Uterus (tissue), 4 donors: ENCODE measurements around the gene RPL22L1. TPM values are rescaled to one million over a fixed set of nuclear protein-coding genes. Genes with fewer than 3 reads are reported as not detected.
A peak's percentile ranks its signal among the peaks of the same experiment; 100 is the strongest.
"Not testable (repeated sequence)": the region's sequence is repeated elsewhere in the genome, so short reads cannot be mapped to it uniquely, and the experiment has no call there.

Experiments
- DNase-seq, 2 donors: peaks; one replicate each; pipeline ENCODE4 v3.0.0-alpha.2; 2019 to 2020
- H3K27ac ChIP-seq, 2 donors: fragments of 200-600 bp; sonication (generic); 1 replicate in 1 of 2; 2 replicates in 1 of 2; pipeline ENCODE4 v1.5.1; 2016 to 2018
- H3K27me3 ChIP-seq, 2 donors: fragments of 200-600 bp; sonication (generic); one replicate each; pipeline ENCODE4 v1.5.1; 2018 to 2019; ENCODE audit warnings: control low read depth in 1 of 2
- H3K36me3 ChIP-seq, 2 donors: fragments of 200-600 bp; sonication (generic); one replicate each; pipeline ENCODE4 v1.5.1; 2019; ENCODE audit warnings: control low read depth in 1 of 2
- H3K4me1 ChIP-seq, 2 donors: fragments of 200-600 bp; sonication (generic); one replicate each; pipeline ENCODE4 v1.5.1; 2018 to 2019; ENCODE audit warnings: control low read depth in 1 of 2
- H3K4me3 ChIP-seq, 2 donors: fragments of 200-600 bp; sonication (generic); 1 replicate in 1 of 2; 2 replicates in 1 of 2; pipeline ENCODE4 v1.5.1; 2018 to 2019; ENCODE audit warnings: mild to moderate bottlenecking in 1 of 2
- H3K9me3 ChIP-seq, 2 donors: fragments of 200-600 bp; sonication (generic); one replicate each; pipeline ENCODE4 v1.5.1; 2019; ENCODE audit warnings: control low read depth in 1 of 2
- POLR2A ChIP-seq, 2 donors: fragments of 450-650 bp; IDR thresholded peaks; one replicate each; pipeline ENCODE4 v1.6.1; 2016; ENCODE audit warnings: antibody characterized with exemption in 2 of 2, mild to moderate bottlenecking in 1 of 2, moderate library complexity in 1 of 2
- intact Hi-C: fragments of 100-400 bp; cut with DNase I; formaldehyde crosslinking; loops from one replicate; pipeline ENCODE4 v1.15.1; 2023; ENCODE audit warnings: low total_unique reads
- total RNA-seq, 4 donors: library from RNA; depleted of rRNA in 3 of 4; stranded (reverse); fragments of >200 nt in 3 of 4; gene quantifications; one replicate each; pipeline versions ENCODE4 v1.1.0 to v1.2.4, GENCODE V29; 2014 to 2023
- TF ChIP-seq, protein P1 (sequence below), 4 experiments: fragments of 200-600 bp in 2 of 4; fragments of 450-650 bp in 2 of 4; sonication (generic) in 2 of 4; IDR thresholded peaks; one replicate each; pipeline ENCODE4 v1.5.1; 2016 to 2019; ENCODE audit warnings: antibody characterized with exemption in 4 of 4, mild to moderate bottlenecking in 2 of 4, moderate library complexity in 1 of 4
- donor health status: DM: yes; HTN: yes; CAD: no.

RPL22L1 gene
- total RNA-seq, 4 donors from 2014 or later, result 46.5 to 305 (median 175) TPM

DNA sequence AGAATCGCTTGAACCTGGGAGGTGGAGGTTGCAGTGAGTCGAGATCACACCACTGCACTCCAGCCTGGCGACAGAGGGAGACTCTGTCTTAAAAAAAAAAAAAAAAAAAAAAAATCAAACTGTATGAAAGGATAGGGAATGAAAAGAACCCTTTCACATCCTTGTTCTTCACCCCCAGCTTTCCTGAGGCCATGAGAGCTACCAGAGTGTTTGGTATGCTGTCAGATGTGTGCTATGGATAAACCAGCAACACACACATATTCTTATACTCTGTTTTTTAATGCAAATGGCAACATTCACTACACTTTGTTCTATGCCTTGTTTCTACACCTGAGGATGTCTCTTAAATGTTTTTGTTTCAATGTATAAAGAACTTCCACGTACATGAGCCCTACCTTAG is 33.5 kb downstream of the RPL22L1 start:
- no peaks in the 10 kb centered on the region for H3K9me3 ChIP-seq
- H3K4me1 ChIP-seq, result no peaks in the 10 kb centered on the region
- no peak for DNase-seq
- intact Hi-C loops, result no loop called here
- no peak overlapping the region for H3K27ac ChIP-seq
- no peaks in the 10 kb centered on the region for H3K36me3 ChIP-seq
- no peaks in the 10 kb centered on the region for H3K27me3 ChIP-seq
- TF ChIP-seq, protein P1, sequence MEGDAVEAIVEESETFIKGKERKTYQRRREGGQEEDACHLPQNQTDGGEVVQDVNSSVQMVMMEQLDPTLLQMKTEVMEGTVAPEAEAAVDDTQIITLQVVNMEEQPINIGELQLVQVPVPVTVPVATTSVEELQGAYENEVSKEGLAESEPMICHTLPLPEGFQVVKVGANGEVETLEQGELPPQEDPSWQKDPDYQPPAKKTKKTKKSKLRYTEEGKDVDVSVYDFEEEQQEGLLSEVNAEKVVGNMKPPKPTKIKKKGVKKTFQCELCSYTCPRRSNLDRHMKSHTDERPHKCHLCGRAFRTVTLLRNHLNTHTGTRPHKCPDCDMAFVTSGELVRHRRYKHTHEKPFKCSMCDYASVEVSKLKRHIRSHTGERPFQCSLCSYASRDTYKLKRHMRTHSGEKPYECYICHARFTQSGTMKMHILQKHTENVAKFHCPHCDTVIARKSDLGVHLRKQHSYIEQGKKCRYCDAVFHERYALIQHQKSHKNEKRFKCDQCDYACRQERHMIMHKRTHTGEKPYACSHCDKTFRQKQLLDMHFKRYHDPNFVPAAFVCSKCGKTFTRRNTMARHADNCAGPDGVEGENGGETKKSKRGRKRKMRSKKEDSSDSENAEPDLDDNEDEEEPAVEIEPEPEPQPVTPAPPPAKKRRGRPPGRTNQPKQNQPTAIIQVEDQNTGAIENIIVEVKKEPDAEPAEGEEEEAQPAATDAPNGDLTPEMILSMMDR (IDR thresholded peaks at IDR 0.05), result no peak
- no peak for TF ChIP-seq POLR2A (IDR thresholded peaks at IDR 0.05)
- no peak overlapping the region for H3K4me3 ChIP-seq

DNA sequence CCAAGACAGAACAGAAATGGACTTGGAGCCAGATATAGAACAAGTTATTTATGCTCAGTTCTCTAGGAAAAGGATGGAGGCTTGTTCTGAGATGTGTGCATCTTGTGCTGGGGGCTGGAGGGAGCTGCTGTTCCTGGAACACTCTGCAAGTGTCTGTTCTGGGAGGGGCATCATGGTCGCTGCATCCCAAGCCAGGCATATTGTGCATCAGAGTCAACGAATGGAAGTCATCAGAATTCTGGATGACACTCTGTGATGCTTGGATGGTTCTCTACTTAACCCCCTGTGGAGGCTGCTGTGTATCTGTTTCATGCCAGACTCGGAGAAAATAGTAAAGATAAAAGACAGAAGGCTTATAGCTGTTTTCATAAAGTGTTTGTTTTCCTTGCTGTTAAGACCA is 34.7 kb downstream of the RPL22L1 start:
- peak in 1 of 2 donors; percentile 33 for DNase-seq
- no peaks in the 10 kb centered on the region for H3K27me3 ChIP-seq
- H3K36me3 ChIP-seq, result no peaks in the 10 kb centered on the region
- H3K4me3 ChIP-seq, result no peak overlapping the region
- intact Hi-C loops, result no loop called here
- no peak for TF ChIP-seq POLR2A (IDR thresholded peaks at IDR 0.05)
- TF ChIP-seq, protein P1 (IDR thresholded peaks at IDR 0.05), result no peak
- H3K27ac ChIP-seq, result peak overlapping the region in 1 of 2 donors; percentile 23
- H3K9me3 ChIP-seq, result no peaks in the 10 kb centered on the region
- no peaks in the 10 kb centered on the region for H3K4me1 ChIP-seq

DNA sequence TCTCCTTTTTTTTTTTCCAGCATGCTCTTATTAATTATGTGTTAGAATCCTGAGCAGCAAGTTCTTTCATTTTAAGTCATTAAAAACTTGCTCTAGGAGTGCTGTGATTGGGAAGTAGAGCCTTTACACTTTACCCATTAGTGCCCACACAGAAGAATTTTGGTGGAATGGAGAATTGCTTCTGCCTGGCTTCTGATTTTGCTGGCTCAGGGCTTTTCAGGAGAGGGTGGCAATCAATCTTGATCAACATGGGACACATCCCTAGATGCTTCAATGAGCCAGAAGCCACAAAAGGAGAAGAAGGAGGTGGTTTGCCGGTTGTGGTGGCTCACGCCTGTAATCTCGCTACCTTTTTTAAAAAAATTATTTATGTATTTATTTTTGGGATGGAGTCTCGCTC is 39.4 kb downstream of the RPL22L1 start:
- Histone ChIP-seq H3K36me3 (no peaks in the 10 kb centered on the region), H3K9me3 (no peaks in the 10 kb centered on the region), H3K4me3 (no peak overlapping the region), H3K27me3 (no peaks in the 10 kb centered on the region), H3K27ac (no peak overlapping the region), H3K4me1 (no peaks in the 10 kb centered on the region)
- TF ChIP-seq, protein P1 (IDR thresholded peaks at IDR 0.05), result no peak
- no peak for TF ChIP-seq POLR2A (IDR thresholded peaks at IDR 0.05)
- no peak for DNase-seq
- intact Hi-C loops, result no loop called here

DNA sequence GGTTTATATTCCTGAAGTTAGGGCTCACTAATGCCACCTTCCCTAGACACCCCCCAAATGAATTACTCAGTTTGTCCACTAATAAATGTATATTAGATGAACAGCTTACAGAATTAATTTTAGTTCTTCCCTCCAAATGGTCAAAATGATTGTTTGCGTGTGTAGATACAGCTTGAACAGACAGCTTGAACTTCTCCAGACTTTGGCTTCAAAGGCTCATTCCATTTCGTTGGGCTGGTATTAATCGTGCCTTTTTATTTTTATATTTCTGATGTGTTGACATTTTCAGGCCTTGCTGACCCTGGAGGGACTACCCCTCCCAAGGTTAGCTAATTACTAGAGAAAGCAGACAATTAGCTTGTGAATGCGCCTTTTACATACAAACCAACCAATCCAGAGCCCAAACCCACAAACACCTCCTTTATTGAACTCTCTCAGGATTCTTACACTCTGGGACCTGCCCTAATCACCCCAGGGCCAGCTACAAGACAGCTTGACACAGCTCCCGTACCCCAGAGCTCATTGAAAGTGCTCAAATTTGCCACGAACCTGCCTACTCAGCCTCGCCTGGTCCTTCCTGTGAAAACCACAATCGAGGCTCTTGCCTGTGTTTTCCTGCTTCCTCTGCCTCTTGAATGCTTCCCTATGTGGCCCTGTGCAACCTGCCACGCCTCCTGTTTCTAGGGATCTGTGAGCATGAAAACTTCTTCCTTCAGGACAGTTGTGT is 40.3 kb downstream of the RPL22L1 start:
- TF ChIP-seq POLR2A (IDR thresholded peaks at IDR 0.05), result no peak
- TF ChIP-seq, protein P1 (IDR thresholded peaks at IDR 0.05), result no peak
- no peaks in the 10 kb centered on the region for H3K27me3 ChIP-seq
- intact Hi-C loops, result no loop called here
- DNase-seq, result no peak
- H3K4me1 ChIP-seq, result no peaks in the 10 kb centered on the region
- H3K27ac ChIP-seq, result no peak overlapping the region
- no peak overlapping the region for H3K4me3 ChIP-seq
- no peaks in the 10 kb centered on the region for H3K36me3 ChIP-seq
- H3K9me3 ChIP-seq, result no peaks in the 10 kb centered on the region

GRCh38 chr3:170826047-170826446 is 43.9 kb downstream of the RPL22L1 start:
- Histone ChIP-seq H3K4me1 (no peaks in the 10 kb centered on the region), H3K4me3 (no peak overlapping the region), H3K27ac (no peak overlapping the region), H3K27me3 (no peaks in the 10 kb centered on the region), H3K36me3 (no peaks in the 10 kb centered on the region), H3K9me3 (no peaks in the 10 kb centered on the region)
- TF ChIP-seq, protein P1 (IDR thresholded peaks at IDR 0.05), result no peak
- TF ChIP-seq POLR2A (IDR thresholded peaks at IDR 0.05), result no peak
- intact Hi-C loops, result no loop called here
- no peak for DNase-seq

- H3K27ac ChIP-seq, DNase-seq, H3K4me3 ChIP-seq, H3K36me3 ChIP-seq, H3K27me3 ChIP-seq, intact Hi-C loops, H3K9me3 ChIP-seq, H3K4me1 ChIP-seq: not testable (repeated sequence)
Measured at GRCh38 chr3:170823562-170823961, 46.4 kb downstream of the RPL22L1 start.

DNA sequence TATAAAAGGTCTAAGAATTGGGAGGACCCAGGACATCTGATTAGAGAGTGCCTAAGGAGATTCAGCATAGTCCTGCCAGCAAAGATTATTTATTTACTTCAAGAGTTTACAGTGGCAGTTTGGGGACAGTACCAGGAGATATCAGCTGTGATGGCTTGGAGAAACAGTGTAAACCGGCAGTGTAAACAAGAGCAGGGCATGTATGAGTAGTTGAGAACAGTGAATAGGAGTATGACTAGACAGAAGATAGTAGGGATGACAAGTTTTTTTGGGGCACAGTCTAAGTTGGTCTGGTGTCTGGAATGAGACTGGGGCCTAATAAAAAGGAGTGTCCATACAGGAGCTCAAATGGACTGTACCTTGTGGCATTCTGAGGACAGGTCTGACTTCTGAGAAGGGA is 51.7 kb downstream of the RPL22L1 start:
- H3K27me3 ChIP-seq, DNase-seq, H3K36me3 ChIP-seq, H3K9me3 ChIP-seq, H3K4me1 ChIP-seq, intact Hi-C loops, H3K4me3 ChIP-seq, H3K27ac ChIP-seq: not testable (repeated sequence)

GRCh38 chr3:170817471-170817870 is 52.5 kb downstream of the RPL22L1 start:
- H3K27me3 ChIP-seq, H3K4me1 ChIP-seq, DNase-seq, H3K36me3 ChIP-seq, H3K9me3 ChIP-seq, intact Hi-C loops, H3K27ac ChIP-seq, H3K4me3 ChIP-seq: not testable (repeated sequence)
